Esophagus squamous epithelium (tissue), 4 donors: ENCODE results near the gene C9orf85.

Experiments used
- POLR2A ChIP-seq, 4 donors: fragments of 450-650 bp; IDR thresholded peaks; one replicate each; pipeline ENCODE4 v1.6.1; 2017; ENCODE audit warnings: antibody characterized with exemption in 4 of 4, mild to moderate bottlenecking in 4 of 4, moderate library complexity in 3 of 4
- TF ChIP-seq, protein P1 (sequence below), 6 experiments: fragments of 450-650 bp in 4 of 6; fragments of 200-600 bp in 2 of 6; sonication (generic) in 2 of 6; IDR thresholded peaks; one replicate each; pipeline ENCODE4 v1.5.1; 2016 to 2019; ENCODE audit warnings: antibody characterized with exemption in 6 of 6, mild to moderate bottlenecking in 4 of 6, moderate library complexity in 4 of 6

DNA sequence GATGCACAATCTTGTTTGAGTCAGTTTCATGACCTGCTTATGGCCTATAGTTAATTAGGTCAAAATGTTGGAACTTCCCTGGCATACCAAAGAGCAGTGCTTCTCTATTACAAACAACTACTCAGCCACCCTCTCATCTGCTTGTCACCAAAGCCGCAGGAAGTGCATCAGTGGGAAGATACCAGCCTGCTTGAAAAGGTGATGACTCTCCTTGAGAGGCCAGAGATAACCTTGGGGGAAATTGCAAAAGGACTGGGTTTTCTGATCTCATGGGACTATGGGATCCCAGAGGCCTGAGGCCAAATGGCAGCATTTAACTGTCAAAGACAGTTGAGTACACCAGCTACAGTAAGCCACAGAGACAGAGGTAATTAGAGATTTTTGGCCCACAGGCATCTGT is 79.0 kb downstream of the C9orf85 start:
- TF ChIP-seq, protein P1, sequence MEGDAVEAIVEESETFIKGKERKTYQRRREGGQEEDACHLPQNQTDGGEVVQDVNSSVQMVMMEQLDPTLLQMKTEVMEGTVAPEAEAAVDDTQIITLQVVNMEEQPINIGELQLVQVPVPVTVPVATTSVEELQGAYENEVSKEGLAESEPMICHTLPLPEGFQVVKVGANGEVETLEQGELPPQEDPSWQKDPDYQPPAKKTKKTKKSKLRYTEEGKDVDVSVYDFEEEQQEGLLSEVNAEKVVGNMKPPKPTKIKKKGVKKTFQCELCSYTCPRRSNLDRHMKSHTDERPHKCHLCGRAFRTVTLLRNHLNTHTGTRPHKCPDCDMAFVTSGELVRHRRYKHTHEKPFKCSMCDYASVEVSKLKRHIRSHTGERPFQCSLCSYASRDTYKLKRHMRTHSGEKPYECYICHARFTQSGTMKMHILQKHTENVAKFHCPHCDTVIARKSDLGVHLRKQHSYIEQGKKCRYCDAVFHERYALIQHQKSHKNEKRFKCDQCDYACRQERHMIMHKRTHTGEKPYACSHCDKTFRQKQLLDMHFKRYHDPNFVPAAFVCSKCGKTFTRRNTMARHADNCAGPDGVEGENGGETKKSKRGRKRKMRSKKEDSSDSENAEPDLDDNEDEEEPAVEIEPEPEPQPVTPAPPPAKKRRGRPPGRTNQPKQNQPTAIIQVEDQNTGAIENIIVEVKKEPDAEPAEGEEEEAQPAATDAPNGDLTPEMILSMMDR (IDR thresholded peaks at IDR 0.05), result no peak
- TF ChIP-seq POLR2A (IDR thresholded peaks at IDR 0.05), result no peak
